Hepatocyte (in vitro differentiated cells): Measurements from ENCODE around the gene TRAPPC3L. TPM values are rescaled to one million over a fixed set of nuclear protein-coding genes. Genes with fewer than 3 reads are reported as not detected.

Experiments
- DNase-seq: peaks from one replicate; pipeline ENCODE4 v3.0.0-alpha.2; 2016; ENCODE audit warnings: low spot score
- H2AFZ ChIP-seq: fragments of 200-600 bp; sonication (generic); 2 replicates; pipeline ENCODE4 v1.6.0; 2016; ENCODE audit warnings: antibody characterized with exemption, mild to moderate bottlenecking
- H3K27ac ChIP-seq: fragments of 200-600 bp; sonication (generic); 2 replicates; pipeline ENCODE4 v1.5.1; 2016; ENCODE audit warnings: mild to moderate bottlenecking
- H3K27me3 ChIP-seq: fragments of 200-600 bp; sonication (generic); 2 replicates; pipeline ENCODE4 v1.6.1; 2016
- H3K36me3 ChIP-seq: fragments of 200-600 bp; sonication (generic); replicated peaks from 2 replicates; pipeline ENCODE4 v1.5.1; 2016; ENCODE audit warnings: low read depth; ENCODE audit not compliant: insufficient read depth
- H3K4me1 ChIP-seq: fragments of 200-600 bp; sonication (generic); 2 replicates; pipeline ENCODE4 v1.5.1; 2016; ENCODE audit warnings: mild to moderate bottlenecking, moderate library complexity; ENCODE audit not compliant: insufficient read depth
- H3K4me2 ChIP-seq: fragments of 200-600 bp; sonication (generic); 2 replicates; pipeline ENCODE4 v1.6.0; 2016
- H3K4me3 ChIP-seq: fragments of 200-600 bp; sonication (generic); 2 replicates; pipeline ENCODE4 v1.5.1; 2016; ENCODE audit warnings: mild to moderate bottlenecking
- H3K79me2 ChIP-seq: fragments of 200-600 bp; sonication (generic); 2 replicates; pipeline ENCODE4 v1.6.0; 2017; ENCODE audit warnings: mild to moderate bottlenecking
- H3K9me2 ChIP-seq: fragments of 200-600 bp; sonication (generic); replicated peaks from 2 replicates; pipeline ENCODE4 v1.6.0; 2017; ENCODE audit warnings: mild to moderate bottlenecking; ENCODE audit not compliant: insufficient read depth
- H3K9me3 ChIP-seq: fragments of 200-600 bp; sonication (generic); 2 replicates; pipeline ENCODE4 v1.5.1; 2016; ENCODE audit warnings: low read depth, mild to moderate bottlenecking
- H4K20me1 ChIP-seq: fragments of 200-600 bp; sonication (generic); 2 replicates; pipeline ENCODE4 v1.6.0; 2016; ENCODE audit warnings: mild to moderate bottlenecking; ENCODE audit not compliant: insufficient read depth, poor library complexity, severe bottlenecking
- CTCF ChIP-seq: fragments of 200-600 bp; sonication (generic); IDR thresholded peaks from 2 replicates; pipeline ENCODE4 v1.5.1; 2016; ENCODE audit warnings: antibody characterized with exemption, mild to moderate bottlenecking; ENCODE audit not compliant: poor library complexity
- EZH2 ChIP-seq: fragments of 200-600 bp; sonication (generic); IDR thresholded peaks from 2 replicates; pipeline ENCODE4 v1.6.1; 2016; ENCODE audit warnings: antibody characterized with exemption, mild to moderate bottlenecking, borderline replicate concordance
- EZH2phosphoT487 ChIP-seq: fragments of 200-600 bp; sonication (generic); IDR thresholded peaks from one replicate; pipeline ENCODE4 v1.6.1; 2018; ENCODE audit warnings: antibody characterized with exemption, mild to moderate bottlenecking, low read depth, moderate library complexity; ENCODE audit not compliant: unreplicated experiment, severe bottlenecking
- WGBS: methylation state at CpG from one replicate; pipeline ENCODE4 v1.1.6; 2016; ENCODE audit warnings: low lambda C conversion rate; ENCODE audit errors: missing lambda C conversion rate; 5-methylcytosine and 5-hydroxymethylcytosine counted together
- polyA plus RNA-seq: library from polyadenylated mRNA; unstranded; fragments of >200 nt; fragmentation: Nextera tagmentation; extraction: Ambion mirVana; gene quantifications from 2 replicates; pipeline ENCODE4 v1.2.1, GENCODE V29; 2016
- total RNA-seq: library from RNA; depleted of rRNA; stranded (reverse); fragments of >200 nt; gene quantifications from 2 replicates; pipeline ENCODE4 v1.2.3, GENCODE V29; 2014

Gene TRAPPC3L
- total and polyA plus RNA-seq, 2 experiments from 2014 or later: 0.40 to 1.2 TPM

GRCh38 chr6:116570856-116571682, 25.6 kb upstream of the TRAPPC3L start, which contains the start of gene RWDD1:
Gene RWDD1 (plus strand): TSS chr6:116571504. CDS start chr6:116571583, 79 bp downstream.
- no peaks in the 10 kb centered on the region for H3K36me3 ChIP-seq
- peak within 1 kb of the TSS; percentile 94 for H3K4me2 ChIP-seq
- no peaks in the 10 kb centered on the region for H3K9me2 ChIP-seq
- peak within 1 kb of the TSS; percentile 86 for H2AFZ ChIP-seq
- H3K27ac ChIP-seq: peak within 1 kb of the TSS; percentile 90
- peak; percentile 99 for DNase-seq
- peaks cover 15% of the 10 kb centered on the region for H4K20me1 ChIP-seq
- TF ChIP-seq CTCF (no peak), EZH2 (no peak), EZH2phosphoT487 (no peak)
- H3K9me3 ChIP-seq: no peaks in the 10 kb centered on the region
- no peaks in the 10 kb centered on the region for H3K27me3 ChIP-seq
- 2% methylated on average over 61 of the region's 62 CpGs for WGBS
- H3K4me1 ChIP-seq: peaks cover 22% of the 10 kb centered on the region
- H3K4me3 ChIP-seq: peak within 1 kb of the TSS; percentile 67
- peaks cover 51% of the 10 kb centered on the region for H3K79me2 ChIP-seq

DNA sequence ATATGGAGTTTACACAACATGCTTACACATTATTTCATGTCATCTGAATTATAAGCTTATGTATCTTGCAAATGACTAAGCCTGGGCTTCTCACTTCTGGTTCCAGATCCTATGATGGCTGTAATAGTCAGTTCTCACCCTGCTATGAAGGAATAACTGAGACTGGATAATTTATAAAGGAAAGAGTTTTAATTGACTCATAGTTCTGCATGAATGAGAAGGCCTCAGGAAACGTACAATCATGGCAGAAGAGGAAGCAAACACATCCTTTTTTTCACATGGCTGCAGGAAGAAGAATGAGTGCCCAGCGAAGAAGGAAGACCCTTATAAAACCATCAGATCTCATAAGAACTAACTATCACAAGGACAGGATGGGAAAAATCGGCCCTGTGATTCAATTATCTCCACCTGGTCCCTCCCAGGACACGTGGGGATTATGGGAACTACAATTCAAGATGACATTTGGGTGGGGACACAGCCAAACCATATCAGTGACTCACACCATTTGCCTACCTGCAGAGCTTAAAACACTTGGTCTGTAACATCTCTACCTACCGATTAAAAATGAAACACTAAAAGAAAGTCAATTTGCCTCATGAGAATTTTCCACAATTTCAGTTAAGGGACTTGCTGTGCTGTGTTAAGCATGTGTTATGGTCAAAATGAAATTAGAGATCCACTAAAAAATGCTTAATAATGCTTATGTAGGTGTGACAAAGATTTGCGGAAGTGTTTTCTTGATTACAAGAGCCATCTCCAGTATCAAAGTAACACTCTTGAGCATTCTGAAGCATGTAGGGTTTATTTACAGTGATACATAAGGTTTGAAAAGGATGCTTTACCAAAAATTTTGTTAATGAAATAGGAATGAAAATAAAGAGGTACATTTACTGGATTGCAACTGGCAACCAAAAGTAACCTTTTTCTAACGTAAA, 23.6 kb upstream of the TRAPPC3L start:
- peaks cover 22% of the 10 kb centered on the region for H3K4me1 ChIP-seq
- TF ChIP-seq EZH2phosphoT487: no peak
- no peak for TF ChIP-seq EZH2
- no peak for TF ChIP-seq CTCF
- H3K79me2 ChIP-seq: peaks cover 31% of the 10 kb centered on the region
- 79% methylated on average over 7 of the region's 7 CpGs for WGBS
- no peak overlapping the region for H3K27ac ChIP-seq
- no peak overlapping the region for H3K4me3 ChIP-seq
- DNase-seq: no peak
- H3K27me3 ChIP-seq: no peaks in the 10 kb centered on the region
- H3K4me2 ChIP-seq: peak overlapping the region; percentile 82
- no peaks in the 10 kb centered on the region for H3K9me2 ChIP-seq
- peaks cover 15% of the 10 kb centered on the region for H4K20me1 ChIP-seq
- H3K9me3 ChIP-seq: no peaks in the 10 kb centered on the region
- no peaks in the 10 kb centered on the region for H3K36me3 ChIP-seq
- H2AFZ ChIP-seq: no peak overlapping the region

DNA sequence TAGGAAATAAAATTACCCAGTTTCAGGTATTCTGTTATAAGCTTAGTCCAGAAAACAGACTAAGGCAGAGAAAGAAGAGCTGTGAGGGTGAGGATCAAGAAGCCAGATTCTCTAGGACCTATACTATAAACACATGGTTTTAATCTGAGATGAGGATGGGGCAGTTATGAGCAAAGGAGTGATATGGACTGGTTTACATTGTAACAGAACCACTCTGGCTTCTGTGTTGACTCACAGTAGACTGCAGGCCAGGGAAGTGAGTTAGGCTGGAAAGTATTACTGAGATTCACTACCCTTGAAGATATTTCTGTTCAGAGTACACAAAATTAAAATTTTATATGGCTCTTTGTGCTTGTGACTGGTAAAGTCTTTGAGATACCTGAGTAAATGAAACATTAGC, 22.6 kb upstream of the TRAPPC3L start:
- TF ChIP-seq EZH2phosphoT487 (no peak), EZH2 (no peak), CTCF (no peak)

More for the DNA sequence above, 22.6 kb upstream of the TRAPPC3L start:
- Histone ChIP-seq H3K9me3 (no peaks in the 10 kb centered on the region), H3K4me1 (peaks cover 19% of the 10 kb centered on the region), H3K27me3 (no peaks in the 10 kb centered on the region), H4K20me1 (peaks cover 8% of the 10 kb centered on the region), H3K79me2 (peaks cover 22% of the 10 kb centered on the region), H3K4me3 (no peak overlapping the region), H2AFZ (no peak overlapping the region), H3K9me2 (no peaks in the 10 kb centered on the region), H3K36me3 (no peaks in the 10 kb centered on the region), H3K27ac (no peak overlapping the region), H3K4me2 (no peak overlapping the region)
- DNase-seq: no peak
